ENCODE measurements around the gene EMID1.

DNA sequence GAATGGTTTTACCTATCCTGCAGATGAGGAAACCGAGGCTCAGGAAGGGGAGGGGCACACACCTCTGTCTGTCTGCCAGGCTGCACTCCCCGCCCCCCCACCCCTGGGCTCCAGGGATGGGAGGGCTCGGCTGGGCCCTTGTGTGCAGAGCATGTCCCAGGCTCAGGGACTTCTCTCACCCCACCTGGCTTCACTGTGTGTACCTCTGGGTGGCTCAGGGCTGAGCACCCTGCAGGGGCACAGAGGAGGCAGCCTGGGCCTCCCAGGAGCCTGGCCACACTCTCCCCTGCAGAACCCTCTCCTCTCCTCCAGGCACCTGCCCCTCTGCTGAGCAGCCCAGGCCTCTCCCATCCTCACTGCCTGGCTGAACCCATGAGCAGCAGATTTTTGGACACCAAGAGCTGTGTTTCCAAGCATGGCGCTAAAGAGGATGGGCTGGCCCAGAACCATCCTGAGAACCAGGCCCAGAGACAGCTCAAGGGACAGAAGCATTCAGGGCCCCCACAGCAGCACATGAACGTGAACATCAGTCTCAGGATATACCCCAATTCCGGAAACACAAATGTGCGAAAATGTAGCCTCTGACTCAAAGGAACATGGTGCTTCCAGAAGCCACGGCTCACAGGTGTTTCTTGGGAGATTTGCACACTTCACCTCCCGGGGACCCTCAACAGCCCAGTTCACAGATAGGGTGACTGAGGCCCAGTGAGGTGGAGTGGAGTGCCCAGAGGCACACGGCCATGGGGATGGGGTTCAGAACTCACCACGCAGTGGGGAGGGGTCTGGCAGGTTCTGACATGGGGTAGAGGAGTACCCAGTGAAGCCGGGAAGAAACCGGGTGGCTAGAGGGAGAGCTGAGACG lies 10.5 kb downstream of the EMID1 start:
- TF ChIP-seq ATF2 (tag by site-specific recombination; IDR thresholded peaks at IDR 0.05; ENCODE audit: low read depth) (no peak), MEIS1 (CRISPR knock-in tag; IDR thresholded peaks at IDR 0.05; ENCODE audit: borderline replicate concordance) (no peak), TCF7L2 (IDR thresholded peaks at IDR 0.05; ENCODE audit: borderline replicate concordance, low read depth, low read length) (no peak), ZSCAN4 (tag by site-specific recombination; IDR thresholded peaks at IDR 0.05) (no peak), MYNN (tag by site-specific recombination; IDR thresholded peaks at IDR 0.05; ENCODE audit: borderline replicate concordance) (no peak), PRDM1 (tag by site-specific recombination; IDR thresholded peaks at IDR 0.05) (no peak), KLF7 (tag by site-specific recombination; IDR thresholded peaks at IDR 0.05; ENCODE audit: borderline replicate concordance) (no peak)
- TF ChIP-seq, protein P1, sequence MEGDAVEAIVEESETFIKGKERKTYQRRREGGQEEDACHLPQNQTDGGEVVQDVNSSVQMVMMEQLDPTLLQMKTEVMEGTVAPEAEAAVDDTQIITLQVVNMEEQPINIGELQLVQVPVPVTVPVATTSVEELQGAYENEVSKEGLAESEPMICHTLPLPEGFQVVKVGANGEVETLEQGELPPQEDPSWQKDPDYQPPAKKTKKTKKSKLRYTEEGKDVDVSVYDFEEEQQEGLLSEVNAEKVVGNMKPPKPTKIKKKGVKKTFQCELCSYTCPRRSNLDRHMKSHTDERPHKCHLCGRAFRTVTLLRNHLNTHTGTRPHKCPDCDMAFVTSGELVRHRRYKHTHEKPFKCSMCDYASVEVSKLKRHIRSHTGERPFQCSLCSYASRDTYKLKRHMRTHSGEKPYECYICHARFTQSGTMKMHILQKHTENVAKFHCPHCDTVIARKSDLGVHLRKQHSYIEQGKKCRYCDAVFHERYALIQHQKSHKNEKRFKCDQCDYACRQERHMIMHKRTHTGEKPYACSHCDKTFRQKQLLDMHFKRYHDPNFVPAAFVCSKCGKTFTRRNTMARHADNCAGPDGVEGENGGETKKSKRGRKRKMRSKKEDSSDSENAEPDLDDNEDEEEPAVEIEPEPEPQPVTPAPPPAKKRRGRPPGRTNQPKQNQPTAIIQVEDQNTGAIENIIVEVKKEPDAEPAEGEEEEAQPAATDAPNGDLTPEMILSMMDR (tag by site-specific recombination; IDR thresholded peaks at IDR 0.05) = no peak
